HG03045 (cell line): Measurements from ENCODE around the gene DST.
"Not testable (repeated sequence)": the region's sequence is repeated elsewhere in the genome, so short reads cannot be mapped to it uniquely, and the experiment has no call there.

Experiments used
- ATAC-seq: cut with Tn5 transposase; IDR thresholded peaks from one replicate; pipeline ENCODE4 v1.9.1; 2021; ENCODE audit warnings: mild to moderate bottlenecking, moderate library complexity; ENCODE audit not compliant: unreplicated experiment

The DST gene

GRCh38 chr6:56521454-56521853 is 121.2 kb downstream of the DST start:
- no peak for ATAC-seq

- ATAC-seq = no peak
Observed at GRCh38 chr6:56520218-56520617, 122.5 kb downstream of the DST start.

- no peak for ATAC-seq
Observed at GRCh38 chr6:56518995-56519767, 123.5 kb downstream of the DST start.

- no peak for ATAC-seq
Observed at GRCh38 chr6:56517155-56517745, 125.4 kb downstream of the DST start.

GRCh38 chr6:56516003-56516402 is 126.7 kb downstream of the DST start:
- no peak for ATAC-seq

GRCh38 chr6:56515081-56515905 is 127.4 kb downstream of the DST start:
- no peak for ATAC-seq

GRCh38 chr6:56514395-56514794 is 128.3 kb downstream of the DST start:
- no peak for ATAC-seq

- no peak for ATAC-seq
Observed at GRCh38 chr6:56513631-56514030, 129.1 kb downstream of the DST start.

- no peak for ATAC-seq
Observed at GRCh38 chr6:56511591-56511990, 131.1 kb downstream of the DST start.

GRCh38 chr6:56510984-56511531 is 131.6 kb downstream of the DST start:
- ATAC-seq = no peak

- no peak for ATAC-seq
Observed at GRCh38 chr6:56509031-56509430, 133.7 kb downstream of the DST start.

- no peak for ATAC-seq
Observed at GRCh38 chr6:56507517-56507916, 135.2 kb downstream of the DST start.

GRCh38 chr6:56505512-56506260 is 137.0 kb downstream of the DST start:
- ATAC-seq = no peak

GRCh38 chr6:56501993-56502392 is 140.7 kb downstream of the DST start:
- ATAC-seq = no peak

- no peak for ATAC-seq
Observed at GRCh38 chr6:56499095-56499494, 143.6 kb downstream of the DST start.

GRCh38 chr6:56497691-56498090 is 145.0 kb downstream of the DST start:
- no peak for ATAC-seq

- ATAC-seq = no peak
Observed at GRCh38 chr6:56497240-56497639, 145.4 kb downstream of the DST start.

- ATAC-seq = not testable (repeated sequence)
Observed at GRCh38 chr6:56496650-56497049, 146.0 kb downstream of the DST start.

- no peak for ATAC-seq
Observed at GRCh38 chr6:56495654-56496053, 147.0 kb downstream of the DST start.

- no peak for ATAC-seq
Observed at GRCh38 chr6:56491606-56492328, 150.9 kb downstream of the DST start.
